ENCODE measurements around the gene TMTC1. TPM values are rescaled to one million over a fixed set of nuclear protein-coding genes. Genes with fewer than 3 reads are reported as not detected.

Gene TMTC1
- total and polyA plus RNA-seq, 7 donors, result 15.8 to 45.8 (median 30.4) TPM

DNA sequence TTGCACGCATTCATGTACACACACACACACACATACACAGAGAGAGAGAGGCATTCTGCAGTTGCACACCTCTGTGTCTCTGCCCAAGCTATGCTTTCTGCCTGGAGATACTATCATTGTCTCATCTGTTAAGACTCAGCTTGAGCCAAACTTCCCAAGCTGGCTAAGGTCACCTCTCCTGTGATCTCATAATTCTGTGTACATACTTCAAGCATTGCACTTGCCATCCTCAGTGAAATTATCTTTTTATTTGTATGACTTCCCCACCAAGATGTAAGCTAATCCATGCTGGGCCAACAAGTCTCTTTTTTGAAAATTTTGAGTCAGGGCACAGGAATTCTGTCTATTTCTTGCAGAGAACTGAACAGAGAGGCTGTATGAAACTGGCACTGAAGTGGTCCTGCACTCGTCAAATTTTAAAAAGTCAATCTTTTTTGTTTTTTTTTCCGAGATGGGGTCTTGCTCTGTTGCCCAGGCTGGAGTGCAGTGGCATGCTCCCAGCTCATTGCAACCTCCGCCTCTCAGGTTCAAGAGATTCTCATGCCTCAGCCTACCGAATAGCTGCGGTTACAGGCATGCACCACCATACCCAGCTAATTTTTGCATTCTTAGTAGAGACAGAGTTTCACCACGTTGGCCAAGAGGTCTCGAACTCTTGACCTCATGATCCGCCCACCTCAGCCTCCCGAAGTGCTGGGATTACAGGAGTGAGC lies 44.3 kb downstream of the TMTC1 start:
- Histone ChIP-seq H3K36me3 (ENCODE audit: insufficient read depth in 1 of 2, low read depth in 1 of 2) (no peaks in the 10 kb centered on the region), H3K27me3 (ENCODE audit: insufficient read depth in 3 of 3, low read length in 2 of 3) (no peaks in the 10 kb centered on the region), H3K27ac (no peak overlapping the region), H3K4me1 (peaks cover 92% of the 10 kb centered on the region), H3K4me3 (no peak overlapping the region), H3K9me3 (no peaks in the 10 kb centered on the region)
- 73 to 89% (median 81%) methylated on average over 10 of the region's 10 CpGs for WGBS, 3 donors
- ATAC-seq (no peak), DNase-seq (no peak)
- intact Hi-C loops (cut with DNase I), result no loop called here
- TF ChIP-seq, protein P1, sequence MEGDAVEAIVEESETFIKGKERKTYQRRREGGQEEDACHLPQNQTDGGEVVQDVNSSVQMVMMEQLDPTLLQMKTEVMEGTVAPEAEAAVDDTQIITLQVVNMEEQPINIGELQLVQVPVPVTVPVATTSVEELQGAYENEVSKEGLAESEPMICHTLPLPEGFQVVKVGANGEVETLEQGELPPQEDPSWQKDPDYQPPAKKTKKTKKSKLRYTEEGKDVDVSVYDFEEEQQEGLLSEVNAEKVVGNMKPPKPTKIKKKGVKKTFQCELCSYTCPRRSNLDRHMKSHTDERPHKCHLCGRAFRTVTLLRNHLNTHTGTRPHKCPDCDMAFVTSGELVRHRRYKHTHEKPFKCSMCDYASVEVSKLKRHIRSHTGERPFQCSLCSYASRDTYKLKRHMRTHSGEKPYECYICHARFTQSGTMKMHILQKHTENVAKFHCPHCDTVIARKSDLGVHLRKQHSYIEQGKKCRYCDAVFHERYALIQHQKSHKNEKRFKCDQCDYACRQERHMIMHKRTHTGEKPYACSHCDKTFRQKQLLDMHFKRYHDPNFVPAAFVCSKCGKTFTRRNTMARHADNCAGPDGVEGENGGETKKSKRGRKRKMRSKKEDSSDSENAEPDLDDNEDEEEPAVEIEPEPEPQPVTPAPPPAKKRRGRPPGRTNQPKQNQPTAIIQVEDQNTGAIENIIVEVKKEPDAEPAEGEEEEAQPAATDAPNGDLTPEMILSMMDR (IDR thresholded peaks at IDR 0.05), result no peak

DNA sequence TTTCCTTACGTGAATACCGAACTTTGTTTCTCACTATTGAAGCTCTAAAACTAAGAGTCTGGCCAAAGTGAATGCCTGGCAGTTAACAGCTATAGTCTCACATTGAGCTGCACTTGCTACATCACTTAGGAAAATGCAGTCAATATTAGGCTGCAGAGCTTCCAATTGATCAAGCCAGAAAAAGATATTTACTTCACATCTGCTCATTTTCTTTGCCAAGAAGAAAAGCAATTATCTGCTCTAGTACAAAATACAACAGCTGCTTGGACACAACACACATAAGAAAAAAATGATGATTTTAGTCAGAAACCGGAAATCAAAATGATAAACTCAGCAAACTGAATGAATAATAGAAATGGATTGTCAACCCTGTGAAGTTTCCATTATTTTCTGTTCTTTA lies 45.4 kb downstream of the TMTC1 start:
- H3K4me3 ChIP-seq, result no peak overlapping the region
- no peaks in the 10 kb centered on the region for H3K9me3 ChIP-seq
- 31 to 41% (median 34%) methylated on average over 3 of the region's 3 CpGs for WGBS, 3 donors
- intact Hi-C loops (cut with DNase I), result no loop called here
- DNase-seq (no peak), ATAC-seq (no peak)
- TF ChIP-seq, protein P1 (IDR thresholded peaks at IDR 0.05), result no peak
- peaks cover 93% of the 10 kb centered on the region for H3K4me1 ChIP-seq
- H3K27me3 ChIP-seq (ENCODE audit: insufficient read depth in 3 of 3, low read length in 2 of 3), result no peaks in the 10 kb centered on the region
- peak overlapping the region; percentile 24 for H3K27ac ChIP-seq
- no peaks in the 10 kb centered on the region for H3K36me3 ChIP-seq (ENCODE audit: insufficient read depth in 1 of 2, low read depth in 1 of 2)

DNA sequence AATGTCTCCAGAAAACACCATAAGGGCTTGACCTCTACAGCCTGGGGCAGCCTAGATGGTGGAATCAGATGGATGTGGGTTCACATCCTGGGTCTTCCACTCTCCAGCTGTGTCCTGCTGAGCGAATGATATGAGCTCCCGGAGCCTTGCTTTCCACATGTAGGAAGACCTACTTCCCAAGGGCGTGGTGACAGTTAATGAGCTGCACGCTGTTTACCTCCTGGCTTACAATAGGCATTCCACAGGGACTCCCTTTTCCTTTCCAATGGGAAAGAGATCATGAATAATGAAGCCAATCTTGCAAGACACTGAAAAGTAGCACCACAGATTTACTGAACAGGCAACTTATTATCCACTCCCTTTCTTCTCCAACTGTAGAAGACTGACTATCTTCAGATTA lies 46.1 kb downstream of the TMTC1 start:
- no peaks in the 10 kb centered on the region for H3K27me3 ChIP-seq (ENCODE audit: insufficient read depth in 3 of 3, low read length in 2 of 3)
- TF ChIP-seq, protein P1 (IDR thresholded peaks at IDR 0.05), result no peak
- no peak overlapping the region for H3K4me3 ChIP-seq
- H3K27ac ChIP-seq, result peak overlapping the region; percentile 77
- 41 to 50% (median 46%) methylated on average over 4 of the region's 4 CpGs for WGBS, 3 donors
- intact Hi-C loops (cut with DNase I), result no loop called here
- H3K36me3 ChIP-seq (ENCODE audit: insufficient read depth in 1 of 2, low read depth in 1 of 2), result no peaks in the 10 kb centered on the region
- peaks cover 90% of the 10 kb centered on the region for H3K4me1 ChIP-seq
- DNase-seq, result no peak
- no peaks in the 10 kb centered on the region for H3K9me3 ChIP-seq
- ATAC-seq, result peak in 1 of 4 donors; percentile 31

DNA sequence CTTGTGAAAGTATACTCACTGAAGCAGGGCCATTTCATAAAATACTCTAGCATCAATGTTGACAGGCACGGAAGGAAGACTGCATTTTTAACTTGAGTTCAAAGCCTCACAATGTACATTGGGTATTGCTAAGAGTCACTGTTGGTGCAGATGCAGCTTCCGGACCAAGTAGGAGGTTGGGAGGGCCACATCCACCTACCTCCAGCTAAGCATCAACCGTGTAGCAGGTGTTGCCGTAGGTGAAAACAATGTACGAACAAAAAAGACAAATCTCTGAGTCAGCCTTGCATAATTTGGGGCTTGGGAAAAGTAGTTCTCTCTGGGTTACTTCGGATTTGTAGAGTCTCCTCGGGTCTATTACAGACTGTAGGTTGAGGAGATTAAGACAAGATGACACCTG lies 48.1 kb downstream of the TMTC1 start:
- DNase-seq (no peak), ATAC-seq (no peak)
- TF ChIP-seq, protein P1 (IDR thresholded peaks at IDR 0.05), result no peak
- Histone ChIP-seq H3K27ac (peak overlapping the region; percentile 77), H3K36me3 (ENCODE audit: insufficient read depth in 1 of 2, low read depth in 1 of 2) (no peaks in the 10 kb centered on the region), H3K27me3 (ENCODE audit: insufficient read depth in 3 of 3, low read length in 2 of 3) (no peaks in the 10 kb centered on the region), H3K9me3 (no peaks in the 10 kb centered on the region), H3K4me3 (no peak overlapping the region), H3K4me1 (peaks cover 90% of the 10 kb centered on the region)
- 62 to 80% (median 66%) methylated on average over 7 of the region's 7 CpGs for WGBS, 3 donors
- intact Hi-C loops (cut with DNase I), result no loop called here

DNA sequence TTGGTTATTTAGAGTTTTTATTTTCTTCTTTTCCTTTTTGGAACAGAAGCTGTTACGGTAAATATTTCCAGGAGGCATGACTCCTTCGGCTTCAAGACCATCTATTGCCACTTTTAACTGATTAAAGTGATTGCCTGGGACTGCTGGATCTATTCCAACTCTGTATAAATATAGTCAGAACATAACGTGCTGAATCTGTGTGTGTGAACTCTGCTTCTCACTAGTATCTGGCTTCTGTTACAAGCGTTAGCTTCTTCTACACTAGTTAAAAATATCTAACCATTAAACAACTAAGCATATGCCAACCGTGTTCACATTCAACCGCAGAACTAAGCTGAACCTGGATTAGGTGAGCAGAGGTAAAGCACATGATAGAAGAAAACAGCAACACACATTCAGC lies 49.0 kb downstream of the TMTC1 start:
- peak overlapping the region; percentile 32 for H3K4me3 ChIP-seq
- no peaks in the 10 kb centered on the region for H3K27me3 ChIP-seq (ENCODE audit: insufficient read depth in 3 of 3, low read length in 2 of 3)
- H3K36me3 ChIP-seq (ENCODE audit: insufficient read depth in 1 of 2, low read depth in 1 of 2), result no peaks in the 10 kb centered on the region
- peaks cover 95% of the 10 kb centered on the region for H3K4me1 ChIP-seq
- H3K9me3 ChIP-seq, result no peaks in the 10 kb centered on the region
- peak overlapping the region; percentile 77 for H3K27ac ChIP-seq
- 15 to 23% (median 16%) methylated on average over 6 of the region's 6 CpGs for WGBS, 3 donors
- intact Hi-C loops (cut with DNase I), result no loop called here
- DNase-seq (no peak), ATAC-seq (peak; percentile 43 to 85 (median 67))
- TF ChIP-seq, protein P1 (IDR thresholded peaks at IDR 0.05), result no peak

All from psoas muscle (tissue), 8 donors.